Activated naive CD8-positive, alpha-beta T cell (primary cell): ENCODE results near the gene PHKG1.
"Not testable (repeated sequence)": the region's sequence is repeated elsewhere in the genome, so short reads cannot be mapped to it uniquely, and the experiment has no call there.

Source experiments
- H3K27ac Mint-ChIP-seq: one replicate; pipeline ENCODE4 v1.8.0; 2021; ENCODE audit warnings: mixed read lengths
- H3K27me3 Mint-ChIP-seq: one replicate; pipeline ENCODE4 v1.8.0; 2021; ENCODE audit warnings: mixed read lengths
- H3K36me3 Mint-ChIP-seq: one replicate; pipeline ENCODE4 v1.8.0; 2021; ENCODE audit warnings: mixed read lengths
- H3K4me1 Mint-ChIP-seq: one replicate; pipeline ENCODE4 v1.8.0; 2021; ENCODE audit warnings: low read depth, mixed read lengths
- H3K4me3 Mint-ChIP-seq: one replicate; pipeline ENCODE4 v1.8.0; 2021; ENCODE audit warnings: mild to moderate bottlenecking, mixed read lengths
- H3K9me3 Mint-ChIP-seq: one replicate; pipeline ENCODE4 v1.8.0; 2021; ENCODE audit warnings: low read depth, mixed read lengths

The PHKG1 gene

GRCh38 chr7:56098187-56099008 lies 5.6 kb upstream of the PHKG1 start:
- H3K4me1 Mint-ChIP-seq, H3K4me3 Mint-ChIP-seq, H3K27me3 Mint-ChIP-seq, H3K36me3 Mint-ChIP-seq, H3K27ac Mint-ChIP-seq, H3K9me3 Mint-ChIP-seq: not testable (repeated sequence)

GRCh38 chr7:56097700-56098099 lies 4.9 kb upstream of the PHKG1 start:
- Mint-ChIP-seq H3K27me3 (no peaks in the 10 kb centered on the region), H3K4me1 (peaks cover 4% of the 10 kb centered on the region), H3K36me3 (peaks cover 6% of the 10 kb centered on the region), H3K27ac (no peak overlapping the region), H3K9me3 (no peaks in the 10 kb centered on the region), H3K4me3 (no peak overlapping the region)

DNA sequence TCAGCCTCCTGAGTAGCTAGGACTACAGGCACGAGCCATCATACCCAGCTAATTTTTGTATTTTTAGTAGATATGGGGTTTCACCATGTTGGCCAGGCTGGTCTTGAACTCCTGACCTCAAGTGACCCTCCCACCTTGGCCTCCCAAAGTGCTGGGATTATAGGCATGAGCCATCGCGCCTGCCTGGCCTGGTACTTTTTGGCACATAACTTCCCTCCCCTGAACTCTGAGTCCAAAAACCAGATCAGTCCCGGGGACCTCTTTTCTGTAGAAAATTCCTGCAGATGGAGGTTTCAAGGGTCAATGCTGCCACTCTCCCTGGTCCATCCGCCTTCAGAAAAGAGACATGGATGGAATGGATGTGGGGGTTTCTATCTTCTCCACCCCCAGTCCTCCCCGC lies 364 bp downstream of the PHKG1 start:
- H3K36me3 Mint-ChIP-seq, H3K27ac Mint-ChIP-seq, H3K4me1 Mint-ChIP-seq, H3K9me3 Mint-ChIP-seq, H3K27me3 Mint-ChIP-seq, H3K4me3 Mint-ChIP-seq: not testable (repeated sequence)

DNA sequence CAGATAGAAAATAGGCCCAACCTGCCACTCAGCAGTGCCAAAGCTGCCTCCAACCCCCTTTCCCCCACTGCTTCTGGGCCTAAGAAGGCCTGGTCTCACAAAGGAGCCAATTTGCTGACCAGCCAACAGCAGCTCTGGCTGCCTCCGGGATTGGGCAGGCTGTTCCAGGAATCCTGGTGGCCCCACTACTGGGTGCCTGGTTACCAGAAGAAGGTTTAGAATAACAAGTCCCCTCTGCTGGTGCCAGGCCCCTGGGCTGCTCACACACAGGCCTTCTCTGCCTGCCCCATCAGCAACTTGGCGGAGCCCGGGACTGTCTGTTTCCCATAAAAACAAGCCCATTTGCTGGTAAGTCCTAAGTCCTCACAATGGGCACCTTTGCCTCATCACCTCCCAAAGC lies 1.2 kb downstream of the PHKG1 start:
- H3K27ac Mint-ChIP-seq, result no peak overlapping the region
- no peaks in the 10 kb centered on the region for H3K27me3 Mint-ChIP-seq
- H3K4me3 Mint-ChIP-seq, result no peak overlapping the region
- H3K4me1 Mint-ChIP-seq, result no peaks in the 10 kb centered on the region
- peaks cover 2% of the 10 kb centered on the region for H3K36me3 Mint-ChIP-seq
- no peaks in the 10 kb centered on the region for H3K9me3 Mint-ChIP-seq

GRCh38 chr7:56087445-56087844 lies 5.3 kb downstream of the PHKG1 start:
- H3K27me3 Mint-ChIP-seq, result no peaks in the 10 kb centered on the region
- H3K9me3 Mint-ChIP-seq, result no peaks in the 10 kb centered on the region
- no peaks in the 10 kb centered on the region for H3K36me3 Mint-ChIP-seq
- no peak overlapping the region for H3K4me3 Mint-ChIP-seq
- H3K4me1 Mint-ChIP-seq, result no peaks in the 10 kb centered on the region
- H3K27ac Mint-ChIP-seq, result no peak overlapping the region

DNA sequence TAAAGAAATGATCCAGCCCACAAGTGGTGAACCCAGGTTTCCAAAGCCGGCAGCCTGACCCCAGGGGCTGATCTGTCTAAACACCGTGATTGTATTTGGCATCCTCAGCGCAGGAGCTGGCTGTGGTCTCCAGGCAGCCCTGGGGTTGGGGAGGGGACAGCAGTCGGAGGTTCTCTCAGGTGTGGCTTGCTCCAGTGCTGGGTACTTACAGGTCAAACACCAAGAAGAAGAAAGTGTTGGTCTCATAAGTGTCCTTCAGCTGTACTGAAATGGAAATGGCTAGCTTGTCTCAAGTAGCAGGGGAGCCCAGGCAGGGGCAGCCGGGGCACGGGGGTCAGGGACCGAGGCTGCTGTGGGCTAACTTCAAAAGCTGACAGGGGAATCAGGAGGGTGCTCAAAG lies 6.0 kb downstream of the PHKG1 start:
- no peak overlapping the region for H3K4me3 Mint-ChIP-seq
- no peaks in the 10 kb centered on the region for H3K4me1 Mint-ChIP-seq
- no peaks in the 10 kb centered on the region for H3K27me3 Mint-ChIP-seq
- H3K9me3 Mint-ChIP-seq, result no peaks in the 10 kb centered on the region
- H3K36me3 Mint-ChIP-seq, result no peaks in the 10 kb centered on the region
- H3K27ac Mint-ChIP-seq, result no peak overlapping the region

- Mint-ChIP-seq H3K36me3 (no peaks in the 10 kb centered on the region), H3K27me3 (no peaks in the 10 kb centered on the region), H3K27ac (no peak overlapping the region), H3K4me1 (no peaks in the 10 kb centered on the region), H3K4me3 (no peak overlapping the region), H3K9me3 (no peaks in the 10 kb centered on the region)
Measured at GRCh38 chr7:56083150-56083785, 9.5 kb downstream of the PHKG1 start.

- Mint-ChIP-seq H3K27ac (no peak overlapping the region), H3K36me3 (no peaks in the 10 kb centered on the region)
Measured at GRCh38 chr7:56081626-56082340, 11.0 kb downstream of the PHKG1 start.

DNA sequence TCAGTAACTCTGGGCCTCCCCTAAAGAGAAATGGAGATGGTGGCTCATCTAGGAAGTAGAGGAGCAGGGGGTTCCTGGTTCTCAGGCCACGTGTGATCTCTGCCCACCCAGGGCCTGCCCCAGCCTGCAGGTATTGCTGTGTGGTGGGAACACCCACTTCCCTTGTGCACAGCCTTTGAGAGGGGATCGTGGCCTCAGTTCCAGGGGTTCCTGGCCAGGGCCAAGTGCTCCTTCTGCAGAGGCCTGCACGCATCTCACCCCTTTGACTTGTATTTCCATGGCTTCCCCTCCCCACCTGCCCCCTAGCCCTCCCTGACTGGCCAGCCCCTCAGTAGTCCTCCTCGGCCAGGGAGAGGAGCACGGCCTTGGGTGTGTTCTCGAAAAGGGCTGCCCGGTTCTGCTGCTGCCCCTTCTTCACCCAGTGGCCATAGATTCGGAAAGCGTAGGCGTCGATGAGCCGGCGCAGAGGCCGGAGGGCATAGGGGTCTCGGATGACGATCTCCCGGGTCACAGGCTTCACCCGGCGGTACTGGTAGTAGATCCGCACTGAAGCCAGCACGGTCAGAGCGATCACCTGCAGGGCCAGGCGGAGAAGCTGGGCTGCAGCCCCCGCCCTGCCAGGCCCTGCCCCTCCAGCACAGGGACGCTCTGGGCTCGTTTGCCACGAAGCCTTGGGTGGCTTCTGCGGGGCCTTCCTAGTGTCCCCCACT lies 11.9 kb downstream of the PHKG1 start:
- H3K4me3 Mint-ChIP-seq, H3K36me3 Mint-ChIP-seq, H3K27ac Mint-ChIP-seq, H3K27me3 Mint-ChIP-seq, H3K4me1 Mint-ChIP-seq, H3K9me3 Mint-ChIP-seq: not testable (repeated sequence)

More at GRCh38 chr7:56081626-56082340, 11.0 kb downstream of the PHKG1 start:
- no peak overlapping the region for H3K4me3 Mint-ChIP-seq
- no peaks in the 10 kb centered on the region for H3K9me3 Mint-ChIP-seq
- H3K4me1 Mint-ChIP-seq, result no peaks in the 10 kb centered on the region
- H3K27me3 Mint-ChIP-seq, result no peaks in the 10 kb centered on the region

- Mint-ChIP-seq H3K27ac (no peak overlapping the region), H3K4me1 (no peaks in the 10 kb centered on the region), H3K4me3 (no peak overlapping the region), H3K27me3 (no peaks in the 10 kb centered on the region), H3K9me3 (no peaks in the 10 kb centered on the region), H3K36me3 (no peaks in the 10 kb centered on the region)
Measured at GRCh38 chr7:56079450-56080185, 13.1 kb downstream of the PHKG1 start.

DNA sequence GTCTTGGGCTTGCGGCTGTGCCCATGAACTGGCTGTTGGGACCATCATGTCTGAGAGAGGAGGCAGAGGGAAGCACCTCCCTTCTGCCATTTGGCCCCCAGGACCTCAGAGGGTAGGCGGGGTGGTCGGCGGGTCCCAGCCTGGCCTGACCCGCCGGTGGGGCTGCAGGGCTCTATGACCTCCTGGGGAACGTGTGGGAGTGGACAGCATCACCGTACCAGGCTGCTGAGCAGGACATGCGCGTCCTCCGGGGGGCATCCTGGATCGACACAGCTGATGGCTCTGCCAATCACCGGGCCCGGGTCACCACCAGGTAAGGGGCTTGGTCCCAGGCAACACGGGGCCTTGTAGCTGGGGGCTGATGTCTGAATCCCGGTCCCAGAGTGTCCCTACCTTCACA lies 14.6 kb downstream of the PHKG1 start:
- H3K27ac Mint-ChIP-seq, result no peak overlapping the region
- H3K9me3 Mint-ChIP-seq, result no peaks in the 10 kb centered on the region
- H3K4me3 Mint-ChIP-seq, result no peak overlapping the region
- H3K36me3 Mint-ChIP-seq, result no peaks in the 10 kb centered on the region
- H3K4me1 Mint-ChIP-seq, result peaks cover 4% of the 10 kb centered on the region
- no peaks in the 10 kb centered on the region for H3K27me3 Mint-ChIP-seq

GRCh38 chr7:56077681-56078080 lies 15.1 kb downstream of the PHKG1 start:
- H3K36me3 Mint-ChIP-seq, result no peaks in the 10 kb centered on the region
- no peak overlapping the region for H3K4me3 Mint-ChIP-seq
- no peaks in the 10 kb centered on the region for H3K9me3 Mint-ChIP-seq
- no peak overlapping the region for H3K27ac Mint-ChIP-seq
- peaks cover 4% of the 10 kb centered on the region for H3K4me1 Mint-ChIP-seq
- H3K27me3 Mint-ChIP-seq, result no peaks in the 10 kb centered on the region

DNA sequence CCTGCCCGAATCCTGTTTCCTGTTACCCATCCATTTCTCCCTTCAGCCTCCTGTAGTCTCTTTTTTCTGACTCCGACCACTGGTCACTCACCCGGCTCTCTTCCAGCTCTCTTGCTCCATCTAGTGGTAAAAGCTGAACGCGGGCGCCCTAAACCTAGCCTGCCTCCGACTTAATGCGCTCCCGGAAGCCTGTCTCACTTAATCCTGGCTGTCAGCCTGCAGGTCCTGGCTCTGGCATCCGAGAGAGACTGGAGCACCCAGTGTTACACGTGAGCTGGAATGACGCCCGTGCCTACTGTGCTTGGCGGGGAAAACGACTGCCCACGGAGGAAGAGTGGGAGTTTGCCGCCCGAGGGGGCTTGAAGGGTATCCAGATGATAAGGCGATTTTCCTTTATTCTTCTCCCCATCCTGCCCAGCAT lies 18.4 kb downstream of the PHKG1 start:
- Mint-ChIP-seq H3K4me1 (peaks cover 4% of the 10 kb centered on the region), H3K36me3 (peaks cover 3% of the 10 kb centered on the region), H3K9me3 (no peaks in the 10 kb centered on the region), H3K4me3 (no peak overlapping the region), H3K27me3 (no peaks in the 10 kb centered on the region), H3K27ac (no peak overlapping the region)

GRCh38 chr7:56066376-56066775 lies 26.4 kb downstream of the PHKG1 start:
- H3K27ac Mint-ChIP-seq, H3K27me3 Mint-ChIP-seq, H3K9me3 Mint-ChIP-seq, H3K4me3 Mint-ChIP-seq: not testable (repeated sequence)
- Mint-ChIP-seq H3K36me3 (peaks cover 21% of the 10 kb centered on the region), H3K4me1 (peaks cover 34% of the 10 kb centered on the region)
